NCI-H2196 (cell line): ENCODE results near the gene ZNF296.

Experiments
- DNase-seq: peaks from one replicate; lab custom pipeline; 2025; ENCODE audit not compliant: unreplicated experiment; lab: John Stamatoyannopoulos, UW

The ZNF296 gene

DNA sequence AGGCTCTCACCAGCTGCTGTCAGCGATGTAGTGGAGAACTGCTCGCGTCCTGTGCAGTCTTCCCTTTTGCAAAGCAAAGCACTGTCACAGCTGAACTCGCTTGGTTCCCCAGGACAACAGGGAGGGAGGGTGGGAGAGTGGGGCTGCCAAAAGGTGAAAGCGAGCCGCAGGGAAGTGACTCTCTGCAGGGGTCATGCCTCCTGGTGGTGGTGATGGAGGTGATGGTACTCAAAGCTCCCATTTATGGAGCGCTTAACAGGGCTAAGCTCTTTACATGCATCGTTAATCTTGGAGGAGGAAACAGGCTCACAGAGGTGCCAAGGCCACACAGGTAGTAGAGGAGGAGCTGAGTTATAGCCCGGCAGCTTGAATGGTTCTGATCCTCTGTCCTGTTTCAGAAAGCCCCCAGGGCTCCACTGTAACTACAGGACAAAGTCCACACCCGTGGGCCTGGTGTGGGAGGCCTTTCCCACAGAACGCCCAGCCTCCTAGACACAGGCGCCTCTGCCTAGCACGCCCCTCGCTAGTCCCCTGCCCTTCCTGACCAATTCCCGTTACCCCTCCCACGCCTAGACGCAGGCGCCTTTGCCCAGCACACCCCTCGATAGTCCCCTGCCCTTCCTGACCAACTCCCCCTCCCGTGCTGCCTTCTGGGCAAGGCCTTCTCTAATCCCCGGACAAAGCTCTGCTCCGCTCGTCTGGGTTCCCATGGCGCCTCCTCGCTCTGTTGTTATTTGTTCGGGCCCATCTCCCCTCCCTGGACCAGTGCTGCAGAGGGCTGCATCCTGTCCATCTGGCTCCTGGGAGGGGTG lies 27.4 kb upstream of the ZNF296 start:
- peak; percentile 67 for DNase-seq

DNA sequence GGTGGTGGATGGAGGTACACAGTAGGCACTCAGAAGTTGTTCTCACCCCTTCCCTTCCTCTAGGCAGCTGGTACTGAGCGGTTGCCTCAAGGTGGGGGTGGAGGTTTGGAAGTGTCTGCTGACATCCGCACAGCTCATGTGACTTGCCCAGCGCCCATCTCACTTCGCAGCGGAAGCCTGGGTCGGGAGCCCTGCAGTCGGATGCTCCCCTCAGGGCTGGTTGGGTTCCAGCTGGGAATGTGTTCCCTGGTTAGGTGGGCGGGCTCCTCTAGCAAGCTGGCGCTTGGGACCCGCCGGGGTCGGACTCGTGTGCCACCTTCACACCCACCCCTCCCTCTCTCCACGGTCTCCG lies 26.9 kb upstream of the ZNF296 start:
- peak; percentile 70 for DNase-seq

DNA sequence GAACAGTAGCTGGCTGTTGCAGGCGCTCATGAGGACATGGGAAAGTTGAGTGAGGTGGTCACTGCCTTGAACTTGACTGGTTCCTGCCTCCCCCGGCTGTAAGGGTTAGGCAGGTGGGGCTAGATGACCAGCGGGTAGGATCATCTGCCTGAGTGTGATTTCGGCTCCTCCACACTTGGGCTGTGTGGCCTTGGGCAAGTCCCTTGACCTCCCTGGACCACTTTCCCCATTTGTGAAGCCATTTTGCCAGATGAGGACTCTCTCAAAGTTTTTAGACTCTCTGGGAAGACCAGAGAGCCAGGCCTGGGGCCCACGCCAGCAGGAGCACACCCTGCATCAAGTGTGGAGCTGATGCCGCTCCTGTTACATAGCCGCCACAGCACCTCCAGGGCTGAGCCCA lies 26.2 kb upstream of the ZNF296 start:
- DNase-seq, result no peak

DNA sequence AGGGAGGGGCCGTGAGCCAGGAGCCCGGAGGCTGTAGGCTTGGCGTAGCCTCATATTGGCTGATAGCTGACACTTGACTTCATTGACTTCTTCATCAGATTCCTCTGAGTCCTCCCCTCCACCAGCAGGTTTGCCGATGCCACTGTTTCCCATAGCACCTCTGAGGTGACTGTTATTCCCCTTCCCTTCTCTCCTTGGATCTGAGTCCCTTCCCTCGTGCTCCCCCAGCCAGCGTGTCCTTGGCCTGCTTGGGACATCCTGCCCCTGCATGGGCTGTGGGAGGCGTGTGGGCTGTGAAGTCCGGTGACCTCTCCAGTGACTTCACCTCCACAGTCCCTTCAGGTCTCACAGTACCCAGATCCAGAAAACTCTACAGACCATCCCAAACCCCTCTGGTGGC lies 25.5 kb upstream of the ZNF296 start:
- no peak for DNase-seq

DNA sequence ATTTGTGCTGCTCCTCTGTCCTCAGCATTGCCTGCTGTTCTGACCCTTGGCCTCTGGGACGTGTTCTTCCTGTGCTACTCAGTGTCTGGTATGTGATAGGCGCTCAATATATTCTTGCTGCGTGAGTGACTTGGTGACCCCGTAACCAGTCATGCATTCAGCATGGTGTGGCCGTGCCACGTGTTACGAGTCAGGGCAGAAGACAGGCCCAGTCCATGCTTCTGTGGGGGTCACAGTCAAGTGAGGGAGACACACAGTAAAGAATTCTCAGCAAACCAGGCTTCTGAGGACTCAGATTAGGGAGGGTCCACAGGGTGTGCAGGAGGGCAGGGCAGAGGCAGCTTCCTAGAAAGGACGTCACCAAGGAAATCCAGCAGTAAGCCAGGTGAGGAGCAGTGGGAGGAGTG lies 24.6 kb upstream of the ZNF296 start:
- DNase-seq, result no peak

DNA sequence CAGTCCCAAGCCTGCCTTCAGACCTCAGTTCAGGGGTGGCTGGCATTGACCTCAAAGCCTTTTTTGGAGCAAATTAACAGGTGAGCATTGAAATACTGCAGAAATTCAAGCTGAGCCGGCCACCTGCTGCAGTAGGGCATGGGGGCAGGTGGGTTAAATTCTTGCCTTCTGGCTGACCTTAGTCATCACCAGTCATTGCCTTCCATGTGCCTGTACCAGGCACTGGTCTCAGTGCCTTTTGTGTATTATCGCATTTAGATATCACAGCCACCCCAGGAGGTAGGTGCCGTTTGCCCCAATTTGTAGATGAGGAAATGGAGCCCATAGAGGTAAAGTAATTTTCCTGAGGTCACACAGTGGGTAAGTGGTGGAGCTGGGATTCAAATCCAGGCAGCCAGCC lies 23.9 kb upstream of the ZNF296 start:
- peak; percentile 29 for DNase-seq

DNA sequence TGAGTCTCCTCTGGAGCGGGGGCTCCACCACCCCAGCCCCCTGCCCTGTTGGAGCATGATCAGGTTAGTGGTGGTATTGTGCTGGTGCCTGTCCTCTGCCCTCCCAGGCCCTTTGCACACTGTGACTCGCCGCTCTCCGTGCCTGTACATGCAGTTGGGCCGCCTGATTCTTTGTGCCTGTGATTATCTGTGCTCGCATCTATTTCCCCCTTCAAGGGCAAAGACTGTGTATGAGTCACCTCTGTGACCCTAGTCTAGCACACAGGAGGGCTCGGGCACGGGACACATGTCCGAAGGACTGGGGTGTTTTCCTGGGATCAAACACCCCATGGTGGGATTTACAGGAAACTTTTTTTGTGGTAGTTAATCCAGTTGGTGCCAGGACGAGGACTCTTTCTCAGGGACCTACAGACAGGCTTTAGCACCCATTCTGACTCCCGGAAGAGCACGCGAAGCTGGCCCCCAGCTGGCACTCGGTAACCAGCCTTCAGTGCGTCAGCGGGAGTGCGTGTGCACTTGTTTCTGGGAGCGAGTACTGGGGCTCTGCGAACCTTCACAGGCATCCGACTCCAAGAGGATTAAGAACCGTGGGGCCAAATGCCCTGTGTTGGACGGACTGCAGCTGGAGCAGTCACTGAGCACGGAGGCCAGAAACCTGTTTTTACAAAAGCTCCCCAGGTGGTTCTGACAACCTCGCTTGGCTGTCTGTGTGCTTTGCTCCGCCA lies 23.4 kb upstream of the ZNF296 start:
- no peak for DNase-seq

DNA sequence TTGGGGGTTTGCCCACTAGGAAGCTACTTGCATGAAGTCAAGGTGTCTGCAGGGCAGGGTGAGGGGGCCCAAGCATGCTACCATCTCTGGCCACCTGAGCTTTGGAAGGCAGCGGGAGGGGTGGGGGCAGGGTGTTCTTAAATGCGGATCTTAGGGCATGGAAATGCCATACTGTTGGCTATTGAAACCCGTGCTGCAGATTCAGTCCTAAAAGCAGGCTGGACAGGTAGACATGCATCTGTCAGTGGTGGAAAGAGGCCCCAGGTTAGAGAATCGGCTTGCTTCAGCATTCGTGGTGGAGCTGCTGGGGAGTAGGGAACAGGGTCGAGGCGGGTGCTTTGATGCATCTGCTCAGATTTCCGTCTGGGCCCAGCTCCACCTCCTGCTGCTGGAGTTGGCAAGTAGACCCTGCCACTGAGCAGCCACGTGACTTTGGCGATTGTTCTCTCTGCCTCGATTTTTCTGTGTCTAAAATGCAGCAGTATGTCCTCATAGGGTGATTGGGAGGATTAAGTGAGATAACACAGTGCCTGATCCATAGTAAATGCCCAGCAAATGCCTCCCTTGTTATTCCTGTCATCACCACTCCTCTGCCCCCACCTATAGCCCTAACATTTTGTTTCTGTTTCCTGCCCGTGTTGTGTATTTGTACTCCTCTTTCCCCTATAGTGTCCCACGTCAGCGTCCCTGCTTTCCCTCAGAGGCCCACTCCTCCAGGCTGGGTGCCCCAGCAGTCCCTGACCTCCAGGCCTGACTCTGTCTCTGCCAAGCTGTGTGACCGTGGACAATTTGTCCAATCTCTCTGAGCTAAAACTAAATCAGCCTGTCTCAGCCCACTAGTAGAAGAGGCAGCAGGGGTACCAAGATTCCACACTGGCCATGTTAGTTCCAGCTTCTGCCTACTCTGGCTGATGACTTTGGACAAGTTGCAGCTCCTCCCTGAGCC lies 22.5 kb upstream of the ZNF296 start:
- DNase-seq, result peak; percentile 56

DNA sequence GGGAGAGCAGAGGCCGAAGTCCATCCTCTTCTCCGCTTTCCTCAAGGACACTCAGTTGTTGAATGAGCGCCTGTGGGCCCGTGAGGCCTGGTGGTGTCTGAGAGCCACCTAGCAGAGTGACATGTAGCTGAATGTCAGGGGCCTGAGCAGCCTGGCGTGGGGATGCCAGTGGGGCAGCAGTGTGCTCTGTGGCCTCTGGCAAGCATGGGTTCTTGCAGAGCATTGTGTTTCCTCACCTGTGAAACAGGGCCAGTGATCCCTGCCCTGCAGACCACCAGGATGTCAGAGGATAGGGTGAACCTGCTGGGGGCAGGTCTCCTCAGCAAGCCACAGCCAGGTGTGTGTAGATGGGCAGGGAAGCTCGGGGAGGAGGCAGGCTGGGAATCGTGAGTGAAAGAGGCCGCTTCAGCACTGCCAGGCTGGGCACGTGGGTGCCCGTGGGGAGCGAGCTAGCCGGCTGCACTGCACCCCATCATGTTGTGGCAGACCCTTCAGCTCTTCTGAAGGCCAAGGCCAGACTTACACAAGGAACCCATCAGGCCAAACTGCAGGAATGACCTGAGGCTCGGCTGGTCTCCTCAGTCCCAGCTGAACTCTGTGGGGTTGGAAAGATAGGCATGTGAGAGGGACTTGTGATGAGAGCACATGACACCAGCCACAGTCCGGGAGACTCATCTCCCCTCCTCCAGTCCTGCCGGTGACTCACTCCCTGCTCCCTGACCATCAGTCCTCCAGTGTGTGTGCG lies 21.7 kb upstream of the ZNF296 start:
- DNase-seq, result peak; percentile 65

DNA sequence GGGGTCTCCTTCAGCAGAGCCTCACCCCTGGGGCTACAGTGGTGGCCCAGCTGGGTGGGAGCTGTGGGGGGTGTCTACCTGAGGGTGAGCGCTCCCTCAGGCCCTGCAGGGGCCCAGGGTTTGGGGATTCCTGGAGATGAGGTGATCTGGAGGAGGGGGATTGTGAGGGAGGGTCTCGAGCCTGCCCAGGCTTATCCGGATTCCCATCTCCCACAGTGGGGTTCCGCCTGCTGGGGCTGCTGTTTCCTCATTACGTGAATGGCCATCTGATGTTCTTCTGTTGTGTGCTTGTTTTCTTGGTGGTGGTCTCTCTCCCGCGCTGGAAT lies 21.1 kb upstream of the ZNF296 start:
- no peak for DNase-seq

DNA sequence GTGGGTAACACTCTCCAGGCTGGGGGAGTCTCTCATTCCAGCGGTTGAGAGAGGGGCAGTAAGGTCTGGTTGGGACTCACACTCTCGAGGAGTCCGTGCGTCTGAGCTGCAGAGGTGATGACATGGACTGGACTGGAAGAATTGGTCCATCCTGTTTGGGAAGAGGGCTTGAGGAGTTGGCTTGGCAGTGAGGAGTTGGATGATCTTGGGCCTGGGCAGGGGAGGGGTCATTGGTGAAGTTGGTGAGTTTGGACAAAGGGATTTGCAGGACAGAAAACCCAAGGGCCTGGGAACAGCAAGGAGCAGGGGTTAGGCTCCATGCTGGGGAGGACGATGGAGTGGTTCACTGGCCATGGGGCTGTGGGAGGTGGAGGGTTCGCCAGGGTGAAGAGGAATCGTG lies 20.4 kb upstream of the ZNF296 start:
- DNase-seq, result no peak

DNA sequence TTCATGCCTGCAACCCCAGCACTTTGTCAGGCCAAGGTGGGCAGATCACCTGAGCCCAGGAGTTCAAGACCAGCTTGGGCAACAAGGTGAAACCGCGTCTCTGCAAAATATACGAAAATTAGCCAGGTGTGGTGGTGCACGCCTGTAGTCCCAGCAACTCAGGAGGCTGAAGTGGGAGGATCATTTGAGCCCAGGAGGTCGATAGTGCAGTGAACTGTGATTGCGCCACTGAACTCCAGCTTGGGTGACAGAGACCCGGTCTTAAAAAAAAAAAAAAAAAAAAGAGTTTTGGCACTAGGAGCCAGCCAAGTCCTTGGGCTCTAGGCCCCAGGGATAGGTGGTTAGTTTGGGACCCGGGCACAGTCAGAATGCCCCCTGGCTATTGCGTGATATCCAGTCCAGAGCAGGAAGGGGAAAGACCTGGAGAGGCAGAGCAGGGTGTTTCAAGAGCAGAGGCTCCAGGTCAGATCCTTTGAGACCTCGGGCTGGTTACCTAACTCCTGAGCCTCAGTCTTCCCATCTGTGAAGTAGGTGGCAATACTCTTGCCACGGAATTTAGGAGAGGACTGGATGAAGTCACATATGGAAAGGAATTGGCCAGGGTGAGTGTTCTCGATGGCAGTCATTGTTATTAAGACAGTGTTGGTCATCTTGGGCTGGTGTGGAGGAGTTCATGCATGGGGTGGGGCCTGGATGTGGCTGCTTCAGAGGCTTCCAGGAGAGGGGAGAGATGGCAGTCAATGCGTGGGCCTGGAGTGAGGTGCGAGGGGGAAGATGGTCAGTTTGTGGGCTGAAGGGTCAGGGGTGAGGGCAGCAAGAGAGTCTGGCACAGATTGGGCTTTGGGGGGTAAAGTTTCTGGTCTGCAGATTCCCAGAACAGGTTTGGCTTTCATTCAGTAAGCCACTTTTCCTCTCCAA lies 19.5 kb upstream of the ZNF296 start:
- no peak for DNase-seq

DNA sequence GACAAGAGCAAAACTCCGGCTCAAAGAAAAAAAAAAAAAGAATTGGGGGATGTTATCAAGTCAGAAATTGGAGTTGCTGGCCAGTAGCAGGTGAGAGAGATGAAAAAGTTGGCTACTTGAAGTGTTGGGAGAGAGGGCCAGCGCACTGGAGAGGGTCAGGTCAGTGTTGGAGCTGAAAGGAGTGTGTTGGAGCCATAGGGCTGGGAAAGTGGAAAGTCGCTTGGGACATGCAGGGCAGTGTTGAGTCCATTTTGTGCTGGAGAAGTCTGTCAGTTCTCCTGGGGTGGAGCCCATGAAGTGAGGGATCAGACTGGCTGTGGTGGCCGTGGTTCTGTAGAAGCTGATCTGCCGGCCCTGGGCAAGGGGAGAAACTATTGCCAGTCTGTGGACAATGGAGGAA lies 18.4 kb upstream of the ZNF296 start:
- DNase-seq, result no peak

DNA sequence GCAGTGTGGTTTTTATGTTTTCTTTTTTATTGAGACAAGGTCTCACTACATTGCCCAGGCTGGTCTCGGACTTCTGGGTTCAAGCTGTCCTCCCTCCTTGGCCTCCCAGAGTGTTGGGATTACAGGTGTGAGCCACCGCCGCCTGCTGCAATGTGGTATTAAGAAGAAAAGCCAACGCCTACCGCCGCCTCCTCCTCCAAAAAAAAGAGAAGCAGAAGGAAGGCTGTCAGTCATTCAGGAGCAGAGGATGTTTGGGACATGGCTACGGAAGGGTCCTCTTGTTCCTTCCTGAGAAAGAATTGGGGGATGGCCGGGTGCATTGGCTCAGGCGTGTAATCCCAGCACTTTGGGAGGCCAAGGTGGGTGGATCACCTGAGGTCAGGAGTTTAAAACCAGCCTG lies 17.9 kb upstream of the ZNF296 start:
- DNase-seq, result no peak

DNA sequence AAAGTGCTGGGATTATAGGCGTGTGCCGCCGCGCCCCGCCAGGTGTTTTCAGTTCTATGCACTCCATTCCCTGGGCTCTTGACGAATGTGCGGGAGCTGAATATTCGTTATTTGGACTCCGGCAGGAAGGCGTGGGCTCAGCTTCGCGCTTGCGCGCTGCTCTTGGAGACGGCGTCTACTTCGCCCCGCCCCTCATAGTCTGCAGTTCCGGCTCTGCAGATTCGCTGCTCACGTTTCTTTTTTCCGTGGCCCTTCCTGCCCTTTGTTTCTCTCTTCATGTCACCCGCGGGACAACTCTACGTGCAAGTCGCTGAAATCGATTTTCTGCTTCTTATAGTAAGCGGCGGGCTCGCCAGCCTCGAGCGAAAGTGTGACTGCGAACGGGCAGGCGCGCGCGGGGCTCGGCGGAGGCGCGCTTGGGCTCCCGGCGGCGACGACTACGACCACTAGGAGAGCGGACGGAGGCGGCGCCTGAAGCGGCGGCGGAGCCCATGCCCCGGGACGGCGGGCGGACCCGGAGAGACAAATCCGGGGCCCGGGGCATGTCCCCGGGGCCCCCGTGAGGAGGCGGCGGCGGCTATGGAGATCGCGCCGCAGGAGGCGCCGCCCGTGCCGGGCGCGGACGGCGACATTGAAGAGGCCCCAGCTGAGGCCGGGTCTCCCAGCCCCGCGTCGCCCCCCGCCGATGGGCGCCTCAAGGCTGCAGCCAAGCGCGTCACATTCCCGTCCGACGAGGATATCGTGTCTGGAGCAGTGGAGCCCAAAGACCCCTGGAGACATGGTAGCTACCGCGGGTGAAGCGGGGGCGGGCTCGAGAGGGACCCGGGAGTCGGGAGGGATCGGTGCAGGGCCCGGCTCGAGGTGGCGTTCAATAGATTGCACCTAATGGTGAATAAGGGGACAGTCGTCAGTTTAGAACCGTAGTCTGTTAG lies 16.7 kb upstream of the ZNF296 start, which contains the start of gene PPP1R37:
Gene PPP1R37, plus strand, starts transcription at position 433 of the 932 bp plus-strand sequence. Its CDS starts 147 bp downstream, at position 580.
- peak; percentile 98 for DNase-seq

DNA sequence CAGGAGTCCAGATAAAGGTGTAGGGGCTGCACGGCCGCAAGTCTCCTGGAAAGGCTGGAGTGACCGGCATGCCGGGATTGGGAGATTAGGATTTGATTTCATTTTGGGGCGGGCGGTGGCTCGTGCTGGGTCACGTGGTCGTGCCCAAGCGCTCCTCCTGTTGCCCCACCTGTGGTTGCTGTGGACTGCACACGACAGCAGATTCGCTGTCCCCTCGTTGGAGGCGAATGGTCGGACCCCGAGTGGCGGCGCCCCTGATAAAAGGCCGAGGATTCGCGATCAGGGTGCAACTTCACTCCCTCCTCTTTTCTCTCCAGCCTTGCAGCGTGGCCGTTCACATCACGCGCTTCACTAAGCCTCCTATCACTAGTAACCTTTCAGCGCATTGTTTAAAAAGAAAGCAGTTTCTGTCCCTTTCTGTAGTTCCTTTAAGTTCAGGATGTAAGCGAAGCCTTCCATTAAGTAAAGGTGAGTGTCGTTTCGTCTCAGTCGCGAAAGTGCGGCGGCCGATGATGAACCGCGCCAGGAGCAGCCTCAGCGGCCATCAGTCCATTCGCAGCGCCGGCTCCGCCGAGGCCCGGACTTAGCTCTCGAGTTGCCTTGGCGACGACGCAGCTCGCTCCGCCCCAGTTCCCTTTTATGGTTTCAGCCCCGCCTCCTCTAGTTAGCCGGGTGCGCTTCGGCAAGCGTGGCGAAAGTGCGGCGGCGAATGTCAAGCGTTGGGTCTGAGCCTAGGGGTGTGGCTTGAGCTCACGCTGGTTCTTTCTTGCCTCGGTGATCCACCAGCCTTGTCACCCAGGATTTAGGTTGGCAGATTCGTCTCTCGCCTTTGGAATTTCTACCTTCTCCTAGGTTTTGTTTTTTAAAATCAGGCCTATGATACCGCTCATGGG lies 15.0 kb upstream of the ZNF296 start:
- DNase-seq, result peak; percentile 99

DNA sequence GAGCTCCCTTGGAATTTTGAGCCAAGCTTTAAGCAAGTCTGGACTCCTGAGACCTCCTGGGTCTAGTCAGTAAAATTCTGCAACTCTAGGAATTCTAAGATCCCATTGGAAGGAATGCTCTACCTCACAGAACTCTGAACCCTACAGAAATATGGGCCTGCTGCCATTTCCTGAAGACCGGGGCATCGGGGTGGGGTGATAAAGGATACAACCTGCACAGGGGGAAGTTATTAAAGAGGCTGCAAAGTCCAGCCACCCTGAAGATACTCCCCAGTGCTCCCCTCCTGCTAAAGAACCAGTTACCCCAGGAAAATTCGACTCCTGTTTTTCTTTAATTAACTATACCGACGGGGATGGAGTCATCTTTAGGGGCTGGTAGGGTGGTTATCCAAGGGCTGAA lies 14.3 kb upstream of the ZNF296 start:
- no peak for DNase-seq

DNA sequence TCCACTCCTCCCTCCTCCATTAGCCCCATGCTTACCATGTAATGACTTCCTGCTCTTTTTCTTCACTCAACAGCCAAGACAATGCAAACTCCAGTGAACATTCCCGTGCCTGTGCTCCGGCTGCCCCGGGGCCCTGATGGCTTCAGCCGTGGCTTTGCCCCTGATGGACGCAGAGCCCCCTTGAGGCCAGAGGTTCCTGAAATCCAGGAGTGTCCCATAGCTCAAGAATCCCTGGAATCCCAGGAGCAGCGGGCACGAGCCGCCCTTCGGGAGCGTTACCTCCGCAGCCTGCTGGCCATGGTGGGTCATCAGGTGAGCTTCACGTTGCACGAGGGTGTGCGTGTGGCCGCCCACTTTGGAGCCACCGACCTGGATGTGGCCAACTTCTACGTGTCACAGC lies 13.8 kb upstream of the ZNF296 start:
- DNase-seq, result no peak
